ENCODE measurements around the gene SULT1A2. TPM values are rescaled to one million over a fixed set of nuclear protein-coding genes. Genes with fewer than 3 reads are reported as not detected.

SULT1A2 gene
- total and polyA plus RNA-seq, 2 of the 13 experiments (the other 11 are each of a cell fraction or from before 2014, with no cell fraction given), result 33.0 to 34.2 TPM

GRCh38 chr16:28596840-28597691 is at the start of gene SULT1A2 (continued):
- TF ChIP-seq ZNF276 (CRISPR knock-in tag; IDR thresholded peaks at IDR 0.05; ENCODE audit: low read depth) (no peak), HNF1B (CRISPR knock-in tag; IDR thresholded peaks at IDR 0.05) (no peak), DDIT3 (CRISPR knock-in tag; IDR thresholded peaks at IDR 0.05) (no peak), ZBTB46 (CRISPR knock-in tag; IDR thresholded peaks at IDR 0.05; ENCODE audit: borderline replicate concordance) (no peak), IKZF5 (CRISPR knock-in tag; IDR thresholded peaks at IDR 0.05) (no peak), MAX (IDR thresholded peaks at IDR 0.05) (peak; percentile 9; the same call in 1 of the 2 replicates), EEA1 (CRISPR knock-in tag; IDR thresholded peaks at IDR 0.05; ENCODE audit: borderline replicate concordance) (no peak), SOX5 (CRISPR knock-in tag; IDR thresholded peaks at IDR 0.05; ENCODE audit: borderline replicate concordance) (peak; percentile 15; the same call in 1 of the 2 replicates), SETDB1 (CRISPR knock-in tag; IDR thresholded peaks at IDR 0.05; ENCODE audit: borderline replicate concordance) (no peak), KLF6 (CRISPR knock-in tag; IDR thresholded peaks at IDR 0.05) (no peak), E2F1 (CRISPR knock-in tag; IDR thresholded peaks at IDR 0.05) (no peak), ZNF414 (CRISPR knock-in tag; IDR thresholded peaks at IDR 0.05) (no peak), FOXO1 (CRISPR knock-in tag; IDR thresholded peaks at IDR 0.05) (no peak), ZBTB42 (CRISPR knock-in tag; IDR thresholded peaks at IDR 0.05) (no peak), ZNF207 (IDR thresholded peaks at IDR 0.05; ENCODE audit: borderline replicate concordance) (no peak), NR2F6 (IDR thresholded peaks at IDR 0.05) (no peak), NR2F6 (CRISPR knock-in tag; IDR thresholded peaks at IDR 0.05) (peak; percentile 45; the same call in 1 of the 2 replicates), MEIS1 (CRISPR knock-in tag; IDR thresholded peaks at IDR 0.05; ENCODE audit: borderline replicate concordance) (no peak), GPN1 (CRISPR knock-in tag; IDR thresholded peaks at IDR 0.05; ENCODE audit: borderline replicate concordance) (no peak), IKZF1 (IDR thresholded peaks at IDR 0.05) (no peak), ZNF775 (CRISPR knock-in tag; IDR thresholded peaks at IDR 0.05; ENCODE audit: borderline replicate concordance) (no peak)
